Uterus (tissue), 4 donors: ENCODE data around the gene TATDN3. TPM values are rescaled to one million over a fixed set of nuclear protein-coding genes. Genes with fewer than 3 reads are reported as not detected.
"Not testable (repeated sequence)": the region's sequence is repeated elsewhere in the genome, so short reads cannot be mapped to it uniquely, and the experiment has no call there.

Experiments used
- DNase-seq, 2 donors: peaks; one replicate each; pipeline ENCODE4 v3.0.0-alpha.2; 2019 to 2020
- H3K27ac ChIP-seq, 2 donors: fragments of 200-600 bp; sonication (generic); 1 replicate in 1 of 2; 2 replicates in 1 of 2; pipeline ENCODE4 v1.5.1; 2016 to 2018
- H3K27me3 ChIP-seq, 2 donors: fragments of 200-600 bp; sonication (generic); one replicate each; pipeline ENCODE4 v1.5.1; 2018 to 2019; ENCODE audit warnings: control low read depth in 1 of 2
- H3K36me3 ChIP-seq, 2 donors: fragments of 200-600 bp; sonication (generic); one replicate each; pipeline ENCODE4 v1.5.1; 2019; ENCODE audit warnings: control low read depth in 1 of 2
- H3K4me1 ChIP-seq, 2 donors: fragments of 200-600 bp; sonication (generic); one replicate each; pipeline ENCODE4 v1.5.1; 2018 to 2019; ENCODE audit warnings: control low read depth in 1 of 2
- H3K4me3 ChIP-seq, 2 donors: fragments of 200-600 bp; sonication (generic); 1 replicate in 1 of 2; 2 replicates in 1 of 2; pipeline ENCODE4 v1.5.1; 2018 to 2019; ENCODE audit warnings: mild to moderate bottlenecking in 1 of 2
- H3K9me3 ChIP-seq, 2 donors: fragments of 200-600 bp; sonication (generic); one replicate each; pipeline ENCODE4 v1.5.1; 2019; ENCODE audit warnings: control low read depth in 1 of 2
- POLR2A ChIP-seq, 2 donors: fragments of 450-650 bp; IDR thresholded peaks; one replicate each; pipeline ENCODE4 v1.6.1; 2016; ENCODE audit warnings: antibody characterized with exemption in 2 of 2, mild to moderate bottlenecking in 1 of 2, moderate library complexity in 1 of 2
- intact Hi-C: fragments of 100-400 bp; cut with DNase I; formaldehyde crosslinking; loops from one replicate; pipeline ENCODE4 v1.15.1; 2023; ENCODE audit warnings: low total_unique reads
- total RNA-seq, 4 donors: library from RNA; depleted of rRNA in 3 of 4; stranded (reverse); fragments of >200 nt in 3 of 4; gene quantifications; one replicate each; pipeline versions ENCODE4 v1.1.0 to v1.2.4, GENCODE V29; 2014 to 2023
- TF ChIP-seq, protein P1 (sequence below), 4 experiments: fragments of 200-600 bp in 2 of 4; fragments of 450-650 bp in 2 of 4; sonication (generic) in 2 of 4; IDR thresholded peaks; one replicate each; pipeline ENCODE4 v1.5.1; 2016 to 2019; ENCODE audit warnings: antibody characterized with exemption in 4 of 4, mild to moderate bottlenecking in 2 of 4, moderate library complexity in 1 of 4
- donor health status: DM: yes; HTN: yes; CAD: no.

The TATDN3 gene
- total RNA-seq, 4 donors from 2014 or later: 8.2 to 27.4 (median 17.5) TPM

DNA sequence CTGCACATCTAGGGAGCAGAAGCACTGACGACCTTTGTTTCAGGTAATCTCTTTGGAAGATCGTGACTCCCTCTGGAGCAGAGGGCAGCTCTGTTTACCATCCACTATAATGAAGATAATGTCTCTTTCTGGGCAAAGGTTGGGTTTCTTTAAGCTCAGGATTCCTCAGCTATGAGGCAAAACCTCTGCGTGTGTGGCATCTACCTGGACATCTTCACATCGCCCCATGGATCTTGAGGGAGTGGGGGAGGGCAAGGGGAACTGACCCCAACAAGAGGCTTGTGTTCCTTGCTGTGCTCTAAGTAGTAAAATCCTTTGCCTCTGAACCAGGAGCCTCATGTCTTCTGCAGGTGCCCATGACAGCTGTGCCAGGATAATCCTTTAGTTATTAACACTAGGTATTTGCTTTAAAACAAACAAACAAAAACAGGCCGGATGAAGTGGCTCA lies 36.2 kb downstream of the TATDN3 start:
- no peak for TF ChIP-seq POLR2A (IDR thresholded peaks at IDR 0.05)
- TF ChIP-seq, protein P1, sequence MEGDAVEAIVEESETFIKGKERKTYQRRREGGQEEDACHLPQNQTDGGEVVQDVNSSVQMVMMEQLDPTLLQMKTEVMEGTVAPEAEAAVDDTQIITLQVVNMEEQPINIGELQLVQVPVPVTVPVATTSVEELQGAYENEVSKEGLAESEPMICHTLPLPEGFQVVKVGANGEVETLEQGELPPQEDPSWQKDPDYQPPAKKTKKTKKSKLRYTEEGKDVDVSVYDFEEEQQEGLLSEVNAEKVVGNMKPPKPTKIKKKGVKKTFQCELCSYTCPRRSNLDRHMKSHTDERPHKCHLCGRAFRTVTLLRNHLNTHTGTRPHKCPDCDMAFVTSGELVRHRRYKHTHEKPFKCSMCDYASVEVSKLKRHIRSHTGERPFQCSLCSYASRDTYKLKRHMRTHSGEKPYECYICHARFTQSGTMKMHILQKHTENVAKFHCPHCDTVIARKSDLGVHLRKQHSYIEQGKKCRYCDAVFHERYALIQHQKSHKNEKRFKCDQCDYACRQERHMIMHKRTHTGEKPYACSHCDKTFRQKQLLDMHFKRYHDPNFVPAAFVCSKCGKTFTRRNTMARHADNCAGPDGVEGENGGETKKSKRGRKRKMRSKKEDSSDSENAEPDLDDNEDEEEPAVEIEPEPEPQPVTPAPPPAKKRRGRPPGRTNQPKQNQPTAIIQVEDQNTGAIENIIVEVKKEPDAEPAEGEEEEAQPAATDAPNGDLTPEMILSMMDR (IDR thresholded peaks at IDR 0.05): no peak
- intact Hi-C loops: no loop called here
- Histone ChIP-seq H3K9me3 (no peaks in the 10 kb centered on the region), H3K36me3 (no peaks in the 10 kb centered on the region), H3K4me1 (no peaks in the 10 kb centered on the region), H3K4me3 (no peak overlapping the region), H3K27me3 (no peaks in the 10 kb centered on the region), H3K27ac (no peak overlapping the region)
- no peak for DNase-seq

GRCh38 chr1:212828395-212828794 lies 36.7 kb downstream of the TATDN3 start:
- no peaks in the 10 kb centered on the region for H3K27me3 ChIP-seq
- DNase-seq: no peak
- intact Hi-C loops: no loop called here
- TF ChIP-seq POLR2A (IDR thresholded peaks at IDR 0.05): no peak
- TF ChIP-seq, protein P1 (IDR thresholded peaks at IDR 0.05): no peak
- H3K9me3 ChIP-seq: no peaks in the 10 kb centered on the region
- no peaks in the 10 kb centered on the region for H3K36me3 ChIP-seq
- H3K4me1 ChIP-seq: no peaks in the 10 kb centered on the region
- no peak overlapping the region for H3K4me3 ChIP-seq
- H3K27ac ChIP-seq: no peak overlapping the region

- H3K4me1 ChIP-seq, H3K4me3 ChIP-seq, H3K9me3 ChIP-seq, H3K36me3 ChIP-seq, DNase-seq, intact Hi-C loops, H3K27me3 ChIP-seq, H3K27ac ChIP-seq: not testable (repeated sequence)
These were observed 41.8 kb downstream of the TATDN3 start for GRCh38 chr1:212833211-212834207.

GRCh38 chr1:212838145-212838544 lies 46.5 kb downstream of the TATDN3 start:
- no peaks in the 10 kb centered on the region for H3K36me3 ChIP-seq
- H3K27me3 ChIP-seq: no peaks in the 10 kb centered on the region
- H3K4me3 ChIP-seq: no peak overlapping the region
- no peak overlapping the region for H3K27ac ChIP-seq
- TF ChIP-seq, protein P1 (IDR thresholded peaks at IDR 0.05): no peak
- no peak for TF ChIP-seq POLR2A (IDR thresholded peaks at IDR 0.05)
- no peaks in the 10 kb centered on the region for H3K4me1 ChIP-seq
- intact Hi-C loops: no loop called here
- DNase-seq: no peak
- H3K9me3 ChIP-seq: no peaks in the 10 kb centered on the region

- H3K4me3 ChIP-seq, H3K9me3 ChIP-seq, H3K27me3 ChIP-seq, DNase-seq, intact Hi-C loops, H3K4me1 ChIP-seq, H3K27ac ChIP-seq, H3K36me3 ChIP-seq: not testable (repeated sequence)
These were observed 52.8 kb downstream of the TATDN3 start for GRCh38 chr1:212844521-212844920.

- intact Hi-C loops: no loop called here
- DNase-seq: no peak
- Histone ChIP-seq H3K27ac (no peak within 1 kb of the TSS), H3K9me3 (no peaks in the 10 kb centered on the region), H3K4me3 (no peak within 1 kb of the TSS), H3K27me3 (no peaks in the 10 kb centered on the region), H3K4me1 (no peaks in the 10 kb centered on the region), H3K36me3 (no peaks in the 10 kb centered on the region)
- TF ChIP-seq POLR2A (IDR thresholded peaks at IDR 0.05): no peak
- TF ChIP-seq, protein P1 (IDR thresholded peaks at IDR 0.05): no peak
These were observed 55.9 kb downstream of the TATDN3 start, which contains the start of gene SPATA45 for GRCh38 chr1:212847549-212847948. Gene SPATA45 (minus strand): TSS chr1:212847649. CDS start chr1:212836149, 11,500 bp downstream.
